Stimulated activated memory B cell treated with anti-CD40 and anti-IgM and Interleukin-4, amounts not matched to agents 10 μg/mL and 1 μg/mL and 100 μg/mL, for 72 hours (primary cell): ENCODE data around the gene CFL1.

Source experiments
- ATAC-seq: fragments of 150-1000 bp; cut with Tn5 transposase; 2 replicates; pipeline ENCODE4 v1.10.0; 2021
- H3K27ac Mint-ChIP-seq: one replicate; pipeline ENCODE4 v1.8.0; 2022; ENCODE audit warnings: mild to moderate bottlenecking, mixed read lengths
- H3K27me3 Mint-ChIP-seq: one replicate; pipeline ENCODE4 v1.8.0; 2022; ENCODE audit warnings: mixed read lengths
- H3K36me3 Mint-ChIP-seq: one replicate; pipeline ENCODE4 v1.8.0; 2022; ENCODE audit warnings: mixed read lengths
- H3K4me1 Mint-ChIP-seq: one replicate; pipeline ENCODE4 v1.8.0; 2022; ENCODE audit warnings: mixed read lengths
- H3K4me3 Mint-ChIP-seq: one replicate; pipeline ENCODE4 v1.8.0; 2022; ENCODE audit warnings: mild to moderate bottlenecking, moderate library complexity, mixed read lengths
- H3K9me3 Mint-ChIP-seq: one replicate; pipeline ENCODE4 v1.8.0; 2022; ENCODE audit warnings: mixed read lengths

The CFL1 gene

DNA sequence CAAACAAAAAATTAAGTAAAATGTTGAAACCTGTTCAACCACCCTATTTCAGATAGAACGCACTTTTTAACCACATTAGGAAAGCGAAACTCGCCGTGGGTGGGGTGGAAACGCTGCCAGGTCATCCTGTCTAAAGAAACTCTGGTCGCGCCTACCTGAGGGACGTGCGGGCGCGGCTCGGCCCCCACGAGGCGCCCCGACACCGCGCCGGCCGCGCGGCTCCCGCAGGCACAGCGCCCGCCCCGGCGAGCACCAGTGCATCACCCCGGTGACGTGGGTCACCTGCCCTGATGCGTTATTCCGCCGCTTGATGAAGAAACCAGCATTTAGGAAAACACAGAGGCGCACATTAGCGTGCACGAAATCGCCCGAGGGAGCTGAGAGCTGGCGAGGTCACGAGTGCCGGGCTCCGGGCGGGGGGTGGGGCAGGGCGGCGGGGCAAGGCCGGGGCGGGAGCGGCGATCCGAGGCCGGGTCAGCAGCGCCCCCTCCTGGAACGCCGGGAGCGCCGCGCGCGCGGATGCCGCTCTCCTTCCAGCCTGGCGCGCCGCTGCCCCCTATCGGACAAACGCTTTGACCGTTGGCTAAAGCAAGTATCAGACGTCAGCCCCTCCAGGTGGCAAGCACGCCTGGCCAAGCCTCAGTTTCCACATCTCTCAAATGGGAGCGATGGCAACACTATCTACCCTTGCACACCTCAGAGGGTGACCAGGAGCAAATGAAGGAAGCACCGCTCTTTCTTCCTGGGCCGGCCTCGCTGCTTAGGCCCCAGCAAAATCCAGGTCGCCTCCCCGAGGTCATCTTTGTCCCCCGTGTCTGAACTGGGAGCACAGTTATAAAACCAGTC is 39.9 kb downstream of the CFL1 start:
- Mint-ChIP-seq H3K4me1 (peaks cover 29% of the 10 kb centered on the region), H3K27ac (peak overlapping the region; percentile 85), H3K4me3 (peak overlapping the region; percentile 76), H3K27me3 (no peaks in the 10 kb centered on the region), H3K36me3 (no peaks in the 10 kb centered on the region), H3K9me3 (no peaks in the 10 kb centered on the region)
- peak; percentile 94 for ATAC-seq

DNA sequence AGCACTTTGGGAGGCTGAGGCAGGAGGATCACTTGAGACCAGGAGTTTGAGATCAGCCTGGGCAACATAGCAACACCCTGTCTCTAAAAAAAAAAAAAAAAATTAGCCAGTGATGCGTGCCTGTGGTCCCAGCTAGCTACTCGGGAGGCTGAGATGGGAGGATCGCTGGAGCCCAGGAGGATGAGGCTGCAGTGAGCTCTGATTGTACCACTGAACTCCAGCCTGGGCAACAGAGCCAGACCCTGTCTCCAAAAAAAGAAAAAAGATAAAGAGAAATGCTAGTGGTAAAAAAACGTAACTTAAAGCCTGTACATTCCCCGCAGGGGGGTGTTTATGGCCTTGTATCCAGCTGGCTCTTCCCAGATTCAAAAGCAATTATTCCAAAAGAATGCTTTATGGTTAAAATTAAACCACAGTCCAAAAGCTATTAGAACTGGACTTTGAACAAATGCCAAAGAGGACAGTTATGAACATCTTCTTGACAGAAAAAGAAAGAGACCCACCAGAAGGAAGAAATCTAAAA is 40.6 kb downstream of the CFL1 start:
- Mint-ChIP-seq H3K4me3 (peak overlapping the region; percentile 76), H3K27me3 (no peaks in the 10 kb centered on the region), H3K27ac (peak overlapping the region; percentile 85), H3K9me3 (no peaks in the 10 kb centered on the region), H3K36me3 (no peaks in the 10 kb centered on the region), H3K4me1 (peaks cover 29% of the 10 kb centered on the region)
- no peak for ATAC-seq

DNA sequence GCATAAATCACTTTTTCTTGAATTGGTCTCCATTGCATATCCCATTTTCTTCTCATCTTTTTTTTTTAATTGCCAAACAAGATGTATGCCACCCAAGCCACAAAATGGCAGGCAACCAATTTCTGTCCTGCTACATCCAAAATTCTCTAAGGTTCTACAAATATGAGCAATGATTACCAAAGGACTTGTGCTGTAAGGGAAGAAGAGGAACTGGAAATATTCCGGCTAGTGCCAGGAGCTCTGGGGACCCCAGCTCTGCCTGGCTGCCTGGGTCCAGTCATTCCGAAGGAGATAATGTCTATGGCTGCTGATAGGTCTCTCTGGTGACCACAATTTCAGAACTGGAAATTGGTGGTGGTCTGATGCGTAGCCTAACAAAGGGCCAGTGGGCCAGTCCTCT is 41.3 kb downstream of the CFL1 start:
- no peaks in the 10 kb centered on the region for H3K27me3 Mint-ChIP-seq
- no peak for ATAC-seq
- H3K36me3 Mint-ChIP-seq = no peaks in the 10 kb centered on the region
- H3K27ac Mint-ChIP-seq = peak overlapping the region; percentile 85
- H3K4me3 Mint-ChIP-seq = no peak overlapping the region
- H3K4me1 Mint-ChIP-seq = peaks cover 30% of the 10 kb centered on the region
- H3K9me3 Mint-ChIP-seq = no peaks in the 10 kb centered on the region

DNA sequence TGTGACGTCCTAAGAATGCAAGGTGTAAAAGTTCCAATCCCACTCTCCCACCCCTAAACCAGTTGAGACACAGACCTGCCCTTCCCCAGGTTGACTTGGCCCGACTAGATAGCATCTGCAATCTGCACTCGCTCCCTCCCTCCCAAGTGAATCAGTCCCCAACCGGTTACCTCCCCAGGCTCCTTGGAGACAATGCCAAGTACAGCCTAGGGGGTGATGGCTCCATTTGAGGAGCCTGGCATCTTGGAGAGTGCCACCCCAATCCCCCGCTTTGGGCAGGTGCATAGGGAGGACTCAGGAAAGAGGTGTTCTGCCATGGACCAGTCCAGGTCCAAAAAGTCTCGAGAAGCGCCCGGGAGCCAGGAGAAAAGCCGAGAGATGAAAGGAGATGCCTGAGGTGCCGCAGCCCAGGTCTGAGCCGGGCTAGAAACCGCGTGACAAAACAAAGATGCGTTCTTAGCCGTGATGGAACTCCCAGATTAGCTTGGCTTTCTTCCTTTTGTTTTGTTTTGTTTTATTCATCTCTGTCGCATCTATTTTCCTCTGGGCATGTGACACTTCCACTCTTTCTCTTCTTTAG is 42.9 kb downstream of the CFL1 start:
- H3K27me3 Mint-ChIP-seq = no peaks in the 10 kb centered on the region
- no peak overlapping the region for H3K4me3 Mint-ChIP-seq
- ATAC-seq = no peak
- no peaks in the 10 kb centered on the region for H3K36me3 Mint-ChIP-seq
- no peak overlapping the region for H3K27ac Mint-ChIP-seq
- peaks cover 35% of the 10 kb centered on the region for H3K4me1 Mint-ChIP-seq
- no peaks in the 10 kb centered on the region for H3K9me3 Mint-ChIP-seq

DNA sequence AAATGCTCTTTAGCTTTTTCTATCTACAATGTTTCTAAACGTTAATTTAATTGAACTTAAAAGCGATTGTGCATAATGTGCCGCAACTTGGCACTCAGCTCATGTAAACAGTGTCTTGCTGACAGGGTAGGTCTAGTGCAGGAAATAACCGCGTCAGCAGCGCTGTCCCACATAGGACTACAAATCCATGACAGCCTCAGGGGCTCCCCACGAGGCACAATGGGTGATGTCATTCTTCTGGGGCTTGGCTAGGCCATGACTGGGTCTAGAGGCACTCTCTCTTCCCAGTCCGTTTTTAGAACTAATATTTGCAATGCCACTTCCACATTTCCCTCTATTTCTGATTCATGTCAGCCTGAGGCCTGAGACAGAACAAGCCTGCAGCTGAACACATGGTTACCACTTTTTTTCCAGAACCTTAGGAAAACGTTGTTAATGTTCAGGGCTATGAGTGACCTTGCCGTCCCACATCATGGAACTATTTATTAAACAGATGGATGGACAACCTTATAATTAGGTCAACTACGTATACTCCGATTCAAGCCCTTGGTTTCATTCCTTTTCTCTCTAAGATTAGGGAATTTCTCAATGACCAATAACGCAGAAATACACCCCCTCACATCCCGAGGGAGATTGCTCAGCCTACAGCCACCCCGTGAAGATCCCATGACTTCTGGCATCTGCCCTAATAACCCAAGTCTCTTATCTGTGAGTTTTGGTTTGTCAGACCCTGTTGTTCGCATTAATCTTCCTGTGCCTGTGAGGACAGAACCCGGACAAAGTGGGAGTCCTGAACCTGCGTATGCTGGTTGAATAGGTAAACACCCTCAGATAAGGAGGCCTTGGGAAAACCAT is 43.6 kb downstream of the CFL1 start:
- peaks cover 35% of the 10 kb centered on the region for H3K4me1 Mint-ChIP-seq
- H3K4me3 Mint-ChIP-seq = no peak overlapping the region
- H3K27me3 Mint-ChIP-seq = no peaks in the 10 kb centered on the region
- no peaks in the 10 kb centered on the region for H3K36me3 Mint-ChIP-seq
- no peaks in the 10 kb centered on the region for H3K9me3 Mint-ChIP-seq
- H3K27ac Mint-ChIP-seq = peak overlapping the region; percentile 35
- ATAC-seq = no peak

DNA sequence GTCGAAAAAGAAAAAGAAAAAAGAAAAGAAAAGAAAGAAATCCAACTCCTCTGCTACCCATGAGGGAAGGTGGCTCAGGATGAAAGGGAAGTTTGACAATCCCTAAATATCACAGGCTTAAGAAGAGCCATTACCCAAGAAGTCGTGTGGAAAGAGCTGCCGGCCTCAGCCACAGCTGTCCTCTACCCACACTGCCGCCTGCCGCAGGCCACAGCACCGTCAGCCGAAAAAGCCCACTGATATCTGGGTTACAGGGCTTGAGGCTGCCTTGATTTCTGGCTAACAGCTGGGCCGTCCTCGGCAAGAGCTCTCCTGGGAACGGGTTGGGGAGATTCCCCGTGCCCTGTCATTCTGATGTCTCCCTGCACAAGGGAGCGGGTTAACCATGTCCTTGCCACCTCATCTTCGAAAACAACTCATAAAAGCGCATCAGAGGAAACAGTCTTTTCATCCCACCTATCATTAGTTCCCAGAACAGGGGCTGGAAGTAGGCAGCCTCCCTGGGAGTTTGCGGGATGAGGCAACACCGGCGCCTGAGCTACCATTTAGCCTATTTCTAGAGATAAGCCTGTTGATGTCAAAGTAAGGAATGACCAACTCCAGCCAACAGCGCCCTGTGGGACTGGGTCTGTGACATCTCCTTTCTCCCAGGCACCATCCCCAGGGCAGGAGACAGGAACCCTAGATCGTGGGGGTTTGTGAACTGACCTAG is 46.1 kb downstream of the CFL1 start:
- Mint-ChIP-seq H3K36me3 (no peaks in the 10 kb centered on the region), H3K9me3 (no peaks in the 10 kb centered on the region), H3K27ac (peak overlapping the region; percentile 71), H3K4me1 (peaks cover 28% of the 10 kb centered on the region), H3K4me3 (no peak overlapping the region), H3K27me3 (peaks cover 9% of the 10 kb centered on the region)
- ATAC-seq = peak; percentile 45

DNA sequence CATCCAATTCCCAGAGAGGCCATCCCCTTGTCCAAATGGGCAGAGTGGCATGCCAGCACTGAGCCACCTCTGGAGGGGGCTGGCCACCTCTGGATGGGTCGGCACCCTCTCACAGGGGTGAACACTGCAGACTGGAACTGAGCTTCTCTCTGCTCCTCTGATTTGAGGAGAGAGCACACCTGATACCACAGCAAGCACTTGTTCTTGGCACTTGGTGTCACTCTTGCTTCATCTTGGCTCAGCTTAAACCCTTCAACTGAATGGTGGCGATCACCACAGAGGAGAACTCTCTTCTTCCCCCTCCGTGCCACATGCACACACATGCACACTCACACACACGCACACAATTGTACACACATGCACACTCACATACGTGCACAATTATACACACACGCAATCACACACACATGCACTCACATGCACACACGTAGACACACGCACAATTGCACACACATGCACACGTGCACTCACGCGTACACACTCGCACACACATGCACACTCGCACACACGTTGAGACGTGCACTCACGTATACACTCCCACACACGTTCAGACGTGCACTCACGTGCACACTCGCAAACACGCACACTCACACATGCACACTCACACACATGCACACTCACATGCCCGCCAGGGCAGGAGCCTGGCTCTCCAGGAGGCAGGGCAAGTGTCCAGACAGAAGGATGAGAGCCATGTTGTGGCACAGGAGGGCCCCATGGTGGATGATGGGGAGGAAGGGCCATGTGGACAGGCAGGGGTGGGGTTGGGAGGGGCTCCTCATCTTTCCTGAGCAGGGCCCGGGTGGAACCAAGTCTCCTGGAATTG is 47.7 kb downstream of the CFL1 start:
- Mint-ChIP-seq H3K4me1 (peaks cover 21% of the 10 kb centered on the region), H3K27me3 (peaks cover 9% of the 10 kb centered on the region), H3K36me3 (no peaks in the 10 kb centered on the region), H3K27ac (no peak overlapping the region), H3K9me3 (no peaks in the 10 kb centered on the region), H3K4me3 (no peak overlapping the region)
- peak; percentile 56 for ATAC-seq

DNA sequence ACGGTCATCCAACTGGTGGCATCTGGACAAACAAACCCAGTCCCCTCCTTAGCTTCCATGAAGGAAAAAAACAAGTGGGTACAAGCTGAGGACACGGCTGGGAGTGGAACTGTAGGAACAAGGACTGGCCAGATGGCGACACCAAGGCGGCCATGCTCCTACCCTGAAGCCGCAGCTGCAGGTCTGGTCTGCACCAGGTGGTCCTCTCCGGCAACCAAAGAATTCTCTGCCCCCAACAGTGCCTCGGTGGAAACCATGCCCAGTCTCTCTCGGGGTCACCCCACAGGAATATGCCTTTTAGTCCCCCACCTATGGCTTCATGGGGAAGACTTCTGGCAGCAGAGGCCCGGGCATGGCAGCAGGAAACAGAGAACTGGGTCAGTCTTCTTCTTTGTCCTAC is 48.5 kb downstream of the CFL1 start:
- no peak for ATAC-seq
- no peaks in the 10 kb centered on the region for H3K9me3 Mint-ChIP-seq
- H3K36me3 Mint-ChIP-seq = no peaks in the 10 kb centered on the region
- H3K4me1 Mint-ChIP-seq = peaks cover 14% of the 10 kb centered on the region
- peaks cover 13% of the 10 kb centered on the region for H3K27me3 Mint-ChIP-seq
- H3K4me3 Mint-ChIP-seq = no peak overlapping the region
- no peak overlapping the region for H3K27ac Mint-ChIP-seq

DNA sequence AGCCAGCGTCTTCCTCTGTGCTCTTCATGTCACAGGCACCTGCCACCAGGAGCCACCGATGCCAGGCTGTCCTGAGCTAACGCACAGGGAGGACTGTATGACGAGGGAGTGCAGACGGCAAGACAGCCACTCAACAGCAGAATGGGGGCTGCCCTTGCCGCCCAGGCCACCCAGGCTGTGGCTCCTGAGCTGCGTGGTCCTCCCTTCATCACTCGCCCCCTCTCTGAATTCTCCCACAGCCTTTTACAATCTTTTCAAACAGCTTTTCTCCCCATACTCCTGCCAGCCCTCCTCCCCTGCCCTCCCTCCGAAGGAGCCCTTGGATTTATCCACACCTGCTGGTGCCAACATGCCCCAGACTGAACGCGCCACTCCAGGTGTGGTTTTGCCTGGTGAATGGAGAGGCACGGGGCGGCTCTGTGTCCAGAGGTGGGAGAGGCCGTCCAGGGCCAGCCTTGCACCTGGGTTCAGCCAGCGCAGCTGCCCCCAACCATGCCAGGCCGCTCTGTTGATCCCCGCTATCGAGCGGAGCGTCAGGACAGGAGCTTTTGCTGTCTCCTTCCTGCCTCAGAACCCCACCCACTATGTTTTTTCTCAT is 49.1 kb downstream of the CFL1 start:
- no peaks in the 10 kb centered on the region for H3K9me3 Mint-ChIP-seq
- peaks cover 12% of the 10 kb centered on the region for H3K4me1 Mint-ChIP-seq
- no peaks in the 10 kb centered on the region for H3K36me3 Mint-ChIP-seq
- no peak overlapping the region for H3K27ac Mint-ChIP-seq
- ATAC-seq = no peak
- peaks cover 20% of the 10 kb centered on the region for H3K27me3 Mint-ChIP-seq
- H3K4me3 Mint-ChIP-seq = no peak overlapping the region

DNA sequence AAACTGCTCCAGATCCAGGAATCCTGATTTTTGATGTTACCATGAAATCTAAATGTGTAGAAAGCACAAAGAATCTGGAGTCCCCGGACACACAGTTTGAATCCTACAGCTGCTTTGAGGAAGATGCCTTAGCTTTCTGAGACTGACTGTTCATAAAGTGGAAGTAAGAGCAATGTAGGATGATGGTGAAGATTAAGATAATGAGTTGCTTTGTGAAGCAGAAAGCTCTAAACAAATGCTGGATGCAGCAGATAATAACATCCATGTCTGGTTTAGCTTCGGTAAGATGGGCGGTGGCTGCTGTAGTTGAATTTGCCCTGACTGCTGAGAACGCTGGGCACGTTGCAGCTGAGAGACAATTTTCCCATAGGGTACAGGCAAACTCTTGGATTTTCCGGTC is 51.0 kb downstream of the CFL1 start:
- no peak overlapping the region for H3K4me3 Mint-ChIP-seq
- no peak overlapping the region for H3K27ac Mint-ChIP-seq
- no peaks in the 10 kb centered on the region for H3K9me3 Mint-ChIP-seq

More for the DNA sequence above, 51.0 kb downstream of the CFL1 start:
- Mint-ChIP-seq H3K27me3 (peaks cover 36% of the 10 kb centered on the region), H3K36me3 (no peaks in the 10 kb centered on the region), H3K4me1 (peaks cover 23% of the 10 kb centered on the region)
- ATAC-seq = no peak
